ENCODE results near the gene ABO. TPM values are rescaled to one million over a fixed set of nuclear protein-coding genes. Genes with fewer than 3 reads are reported as not detected.

ABO gene
- total RNA-seq, 1 experiment from 2014 or later, result 1.2 TPM

DNA sequence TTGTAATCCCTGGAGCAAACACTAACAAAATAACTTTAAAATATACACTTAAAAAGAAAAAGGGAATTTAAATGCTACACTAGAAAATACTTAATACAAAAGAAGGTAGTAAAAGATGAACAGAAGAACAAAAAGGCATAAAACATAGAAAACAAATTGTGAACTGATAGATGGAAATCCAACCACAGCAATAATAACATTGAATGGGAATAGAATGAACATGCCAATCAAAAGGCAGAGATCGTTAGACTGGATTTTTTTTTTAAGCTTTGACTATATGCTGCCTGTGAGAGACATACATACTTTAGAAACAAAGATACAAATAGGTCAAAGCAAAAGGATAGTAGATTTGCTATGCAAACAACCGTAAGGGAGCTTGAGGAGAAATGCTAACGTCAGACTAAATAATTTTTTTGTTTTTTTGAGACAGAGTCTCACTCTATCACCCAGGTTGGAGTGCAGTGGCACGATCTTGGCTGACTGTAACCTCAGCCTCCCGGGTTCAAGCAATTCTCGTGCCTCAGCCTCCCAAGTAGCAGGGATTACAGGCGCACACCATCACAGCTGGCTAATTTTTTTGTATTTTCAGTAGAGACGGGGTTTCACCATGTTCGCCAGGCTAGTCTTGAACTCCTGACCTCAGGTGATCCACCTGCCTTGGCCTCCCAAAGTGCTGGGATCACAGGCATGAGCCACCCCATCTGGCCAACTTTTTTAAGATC lies 6.5 kb downstream of the ABO start:
- POLR2A ChIA-PET, result no interaction called here
- Histone ChIP-seq H2AFZ (ENCODE audit: low read depth, low read length, poor library complexity, severe bottlenecking) (no peak overlapping the region), H3K4me3 (replicated peaks in 1 of 2; ENCODE audit: low read depth in 1 of 2, low read length in 2 of 2) (no peak overlapping the region), H3K27me3 (ENCODE audit: insufficient read depth, low read length) (no peaks in the 10 kb centered on the region), H3K9me2 (ENCODE audit: insufficient read depth) (no peaks in the 10 kb centered on the region), H3K79me2 (ENCODE audit: insufficient read depth, low read length) (no peaks in the 10 kb centered on the region), H3K4me2 (ENCODE audit: low read length) (no peak overlapping the region), H3K4me1 (ENCODE audit: control insufficient read depth in 1 of 2, insufficient read depth in 2 of 2, low read length in 2 of 2) (peaks cover 0 to 5% of the 10 kb centered on the region in 2 experiments; a peak in 1 of 4 replicates), H4K20me1 (ENCODE audit: insufficient read depth) (no peaks in the 10 kb centered on the region), H3K36me3 (ENCODE audit: control insufficient read depth in 1 of 2, insufficient read depth in 2 of 2, low read length in 2 of 2) (no peaks in the 10 kb centered on the region), H3K9ac (ENCODE audit: low read length) (no peak overlapping the region), H3K9me3 (ENCODE audit: control insufficient read depth in 1 of 2, insufficient read depth in 1 of 2, low read depth in 1 of 2, low read length in 2 of 2) (no peaks in the 10 kb centered on the region), H3K27ac (ENCODE audit: low read depth, low read length) (no peak overlapping the region)
- BruUV-seq (replicated peaks), result no TSS peak
- RAD21 ChIA-PET (ENCODE audit: low non-redundant PET in 1 of 2, low total read pairs in 2 of 2, uncharacterized antibody in 2 of 2, unreplicated experiment in 2 of 2), result no interaction called here
- TF ChIP-seq SP1 (IDR thresholded peaks at IDR 0.05; ENCODE audit: low read depth) (no peak), CBX3 (IDR thresholded peaks at IDR 0.05; ENCODE audit: low read depth) (no peak), POLR2A (IDR thresholded peaks at IDR 0.05; ENCODE audit: borderline replicate concordance, extremely low read depth, insufficient read depth, insufficient read length) (no peak), TCF7L2 (IDR thresholded peaks at IDR 0.05; ENCODE audit: borderline replicate concordance, extremely low read depth, insufficient read depth, insufficient read length) (no peak), ZFX (IDR thresholded peaks at IDR 0.05) (no peak), POLR2AphosphoS5 (IDR thresholded peaks at IDR 0.05; ENCODE audit: low read depth, low read length) (no peak), RAD21 (IDR thresholded peaks at IDR 0.05; ENCODE audit: low read depth) (no peak), CEBPB (IDR thresholded peaks at IDR 0.05; ENCODE audit: low read depth) (no peak), SRF (IDR thresholded peaks at IDR 0.05; ENCODE audit: low read depth) (no peak)
- TF ChIP-seq, protein P1, sequence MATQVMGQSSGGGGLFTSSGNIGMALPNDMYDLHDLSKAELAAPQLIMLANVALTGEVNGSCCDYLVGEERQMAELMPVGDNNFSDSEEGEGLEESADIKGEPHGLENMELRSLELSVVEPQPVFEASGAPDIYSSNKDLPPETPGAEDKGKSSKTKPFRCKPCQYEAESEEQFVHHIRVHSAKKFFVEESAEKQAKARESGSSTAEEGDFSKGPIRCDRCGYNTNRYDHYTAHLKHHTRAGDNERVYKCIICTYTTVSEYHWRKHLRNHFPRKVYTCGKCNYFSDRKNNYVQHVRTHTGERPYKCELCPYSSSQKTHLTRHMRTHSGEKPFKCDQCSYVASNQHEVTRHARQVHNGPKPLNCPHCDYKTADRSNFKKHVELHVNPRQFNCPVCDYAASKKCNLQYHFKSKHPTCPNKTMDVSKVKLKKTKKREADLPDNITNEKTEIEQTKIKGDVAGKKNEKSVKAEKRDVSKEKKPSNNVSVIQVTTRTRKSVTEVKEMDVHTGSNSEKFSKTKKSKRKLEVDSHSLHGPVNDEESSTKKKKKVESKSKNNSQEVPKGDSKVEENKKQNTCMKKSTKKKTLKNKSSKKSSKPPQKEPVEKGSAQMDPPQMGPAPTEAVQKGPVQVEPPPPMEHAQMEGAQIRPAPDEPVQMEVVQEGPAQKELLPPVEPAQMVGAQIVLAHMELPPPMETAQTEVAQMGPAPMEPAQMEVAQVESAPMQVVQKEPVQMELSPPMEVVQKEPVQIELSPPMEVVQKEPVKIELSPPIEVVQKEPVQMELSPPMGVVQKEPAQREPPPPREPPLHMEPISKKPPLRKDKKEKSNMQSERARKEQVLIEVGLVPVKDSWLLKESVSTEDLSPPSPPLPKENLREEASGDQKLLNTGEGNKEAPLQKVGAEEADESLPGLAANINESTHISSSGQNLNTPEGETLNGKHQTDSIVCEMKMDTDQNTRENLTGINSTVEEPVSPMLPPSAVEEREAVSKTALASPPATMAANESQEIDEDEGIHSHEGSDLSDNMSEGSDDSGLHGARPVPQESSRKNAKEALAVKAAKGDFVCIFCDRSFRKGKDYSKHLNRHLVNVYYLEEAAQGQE (IDR thresholded peaks at IDR 0.05; ENCODE audit: low read depth), result no peak
- TF ChIP-seq, protein P2, sequence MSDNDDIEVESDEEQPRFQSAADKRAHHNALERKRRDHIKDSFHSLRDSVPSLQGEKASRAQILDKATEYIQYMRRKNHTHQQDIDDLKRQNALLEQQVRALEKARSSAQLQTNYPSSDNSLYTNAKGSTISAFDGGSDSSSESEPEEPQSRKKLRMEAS (IDR thresholded peaks at IDR 0.05), result no peak
- intact Hi-C loops (cut with micrococcal nuclease), result no loop called here
- ATAC-seq (no peak), DNase-seq (ENCODE audit: low read depth, low spot score) (no peak)
- CTCF ChIA-PET, result interaction anchor here (2.0 kb wide), 1 partner anchor 29 kb away, joined by 5 read pairs; no protein-coding TSS in a partner anchor

Measured in HCT116 (cell line).